Loucy (cell line): ENCODE data around the gene PRF1.

ENCODE experiments used
- H2AFZ ChIP-seq: fragments of 200-600 bp; sonication (generic); 2 replicates; pipeline ENCODE4 v1.6.0; 2016; ENCODE audit warnings: antibody characterized with exemption, mild to moderate bottlenecking, low read length, moderate library complexity
- H3F3A ChIP-seq: fragments of 200-600 bp; 2 replicates; pipeline ENCODE4 v1.6.0; 2016; ENCODE audit warnings: antibody characterized with exemption, low read depth, mild to moderate bottlenecking
- H3K27me3 ChIP-seq: fragments of 200-600 bp; sonication (generic); 2 replicates; pipeline ENCODE4 v1.6.1; 2014; ENCODE audit warnings: low read length, mild to moderate bottlenecking; ENCODE audit not compliant: insufficient read depth, poor library complexity, severe bottlenecking
- H3K36me3 ChIP-seq: fragments of 200-600 bp; sonication (generic); 2 replicates; pipeline ENCODE4 v1.6.1; 2016; ENCODE audit warnings: low read length; ENCODE audit not compliant: insufficient read depth
- H3K4me1 ChIP-seq: fragments of 200-600 bp; sonication (generic); 2 replicates; pipeline ENCODE4 v1.5.1; 2014; ENCODE audit warnings: low read length, mild to moderate bottlenecking; ENCODE audit not compliant: insufficient read depth, poor library complexity, severe bottlenecking
- H3K4me2 ChIP-seq: fragments of 200-600 bp; sonication (generic); 2 replicates; pipeline ENCODE4 v1.6.0; 2014; ENCODE audit warnings: antibody characterized with exemption, low read length, low read depth, mild to moderate bottlenecking; ENCODE audit not compliant: poor library complexity, severe bottlenecking
- H3K4me3 ChIP-seq: fragments of 200-600 bp; sonication (generic); 2 replicates; pipeline ENCODE4 v1.5.1; 2014; ENCODE audit warnings: low read length, mild to moderate bottlenecking, mixed read lengths; ENCODE audit not compliant: poor library complexity, severe bottlenecking
- H3K79me2 ChIP-seq: fragments of 200-600 bp; sonication (generic); 2 replicates; pipeline ENCODE4 v1.6.1; 2014; ENCODE audit warnings: low read length; ENCODE audit not compliant: insufficient read depth
- H3K9ac ChIP-seq: fragments of 200-600 bp; sonication (generic); 2 replicates; pipeline ENCODE4 v1.6.0; 2014; ENCODE audit warnings: mild to moderate bottlenecking, low read depth, low read length, moderate library complexity; ENCODE audit not compliant: poor library complexity, severe bottlenecking
- H3K9me2 ChIP-seq: fragments of 200-600 bp; sonication (generic); replicated peaks from 2 replicates; pipeline ENCODE4 v1.6.1; 2016; ENCODE audit warnings: low read depth, low read length, mixed read lengths
- H3K9me3 ChIP-seq: fragments of 200-600 bp; sonication (generic); 2 replicates; pipeline ENCODE4 v1.6.1; 2014; ENCODE audit warnings: mild to moderate bottlenecking, antibody characterized with exemption, low read length, low read depth; ENCODE audit not compliant: insufficient read depth
- H4K20me1 ChIP-seq: fragments of 200-600 bp; sonication (generic); 2 replicates; pipeline ENCODE4 v1.6.0; 2014; ENCODE audit warnings: antibody characterized with exemption, low read length, mild to moderate bottlenecking; ENCODE audit not compliant: insufficient read depth, poor library complexity, severe bottlenecking
- EZH2phosphoT487 ChIP-seq: fragments of 200-600 bp; IDR thresholded peaks from 2 replicates; pipeline ENCODE4 v1.6.1; 2018; ENCODE audit warnings: antibody characterized with exemption, mild to moderate bottlenecking, moderate library complexity, borderline replicate concordance
- TF ChIP-seq, protein P1 (sequence below): fragments of 200-600 bp; sonication (generic); conservative IDR thresholded peaks from 2 replicates; pipeline ENCODE4 v1.5.1; 2014; ENCODE audit warnings: mild to moderate bottlenecking, antibody characterized with exemption, low read length

PRF1 gene

DNA sequence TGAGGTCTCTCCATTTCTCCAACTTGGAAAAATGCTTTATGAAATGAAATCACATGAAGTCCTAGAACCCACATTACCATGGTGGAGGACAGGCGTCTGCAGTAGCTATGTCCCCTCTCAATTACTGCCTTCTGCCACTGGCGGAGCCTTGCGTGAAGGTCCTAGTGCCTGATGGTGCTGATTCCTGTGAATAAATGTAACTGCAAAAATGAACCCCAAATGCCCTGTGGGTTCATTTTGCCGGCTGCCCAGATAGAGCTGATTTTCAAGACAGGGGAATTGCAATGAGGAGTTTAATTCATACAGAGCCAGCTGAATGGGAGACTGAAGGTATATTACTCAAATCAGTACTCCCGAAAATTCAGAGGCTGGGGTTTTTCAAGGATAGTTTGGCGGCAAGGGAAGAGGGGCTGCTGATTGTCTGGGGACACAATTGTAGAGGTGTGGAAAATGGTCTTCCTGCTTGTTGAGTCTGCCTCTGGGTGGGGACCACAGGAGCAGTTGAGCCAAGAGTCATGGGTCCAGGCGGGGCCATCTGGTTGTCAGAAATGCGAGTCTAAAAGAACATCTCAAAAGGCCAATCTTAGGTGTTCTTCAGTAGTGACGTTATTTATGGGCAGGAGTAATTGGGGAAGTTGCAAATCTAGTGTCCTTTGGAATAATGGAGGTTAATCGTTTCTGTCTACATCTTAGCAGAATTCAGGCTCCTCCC is 13.5 kb downstream of the PRF1 start:
- Histone ChIP-seq H2AFZ (no peak overlapping the region), H3K9ac (no peak overlapping the region), H3K4me1 (peaks cover 67% of the 10 kb centered on the region), H3K9me3 (no peaks in the 10 kb centered on the region), H3F3A (no peaks in the 10 kb centered on the region), H3K36me3 (no peaks in the 10 kb centered on the region), H3K79me2 (no peaks in the 10 kb centered on the region), H4K20me1 (no peaks in the 10 kb centered on the region), H3K4me2 (peak overlapping the region; percentile 26), H3K27me3 (no peaks in the 10 kb centered on the region), H3K4me3 (no peak overlapping the region), H3K9me2 (no peaks in the 10 kb centered on the region)
- TF ChIP-seq, protein P1, sequence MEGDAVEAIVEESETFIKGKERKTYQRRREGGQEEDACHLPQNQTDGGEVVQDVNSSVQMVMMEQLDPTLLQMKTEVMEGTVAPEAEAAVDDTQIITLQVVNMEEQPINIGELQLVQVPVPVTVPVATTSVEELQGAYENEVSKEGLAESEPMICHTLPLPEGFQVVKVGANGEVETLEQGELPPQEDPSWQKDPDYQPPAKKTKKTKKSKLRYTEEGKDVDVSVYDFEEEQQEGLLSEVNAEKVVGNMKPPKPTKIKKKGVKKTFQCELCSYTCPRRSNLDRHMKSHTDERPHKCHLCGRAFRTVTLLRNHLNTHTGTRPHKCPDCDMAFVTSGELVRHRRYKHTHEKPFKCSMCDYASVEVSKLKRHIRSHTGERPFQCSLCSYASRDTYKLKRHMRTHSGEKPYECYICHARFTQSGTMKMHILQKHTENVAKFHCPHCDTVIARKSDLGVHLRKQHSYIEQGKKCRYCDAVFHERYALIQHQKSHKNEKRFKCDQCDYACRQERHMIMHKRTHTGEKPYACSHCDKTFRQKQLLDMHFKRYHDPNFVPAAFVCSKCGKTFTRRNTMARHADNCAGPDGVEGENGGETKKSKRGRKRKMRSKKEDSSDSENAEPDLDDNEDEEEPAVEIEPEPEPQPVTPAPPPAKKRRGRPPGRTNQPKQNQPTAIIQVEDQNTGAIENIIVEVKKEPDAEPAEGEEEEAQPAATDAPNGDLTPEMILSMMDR, result no peak
- no peak for TF ChIP-seq EZH2phosphoT487

DNA sequence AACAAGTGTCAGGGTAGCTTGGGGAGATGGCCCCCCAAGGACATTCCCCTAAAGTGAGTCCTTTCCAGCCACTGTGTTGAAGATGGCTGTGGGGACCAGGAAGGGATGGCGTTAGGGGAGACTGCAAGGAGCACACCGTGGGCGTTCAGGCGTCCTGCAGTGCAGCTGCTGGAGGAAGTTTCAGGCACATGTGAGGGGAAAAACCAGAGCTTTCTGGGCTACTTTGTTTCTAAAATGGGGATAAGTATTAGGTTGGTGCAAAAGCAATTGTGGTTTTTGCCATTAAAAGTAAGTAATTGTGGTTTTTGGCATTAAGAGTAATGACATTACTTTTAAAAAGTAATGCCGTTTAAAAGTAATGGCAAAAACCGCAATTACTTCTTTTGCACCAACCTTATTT is 14.3 kb downstream of the PRF1 start:
- H3F3A ChIP-seq, result no peaks in the 10 kb centered on the region
- peak overlapping the region; percentile 26 for H3K4me2 ChIP-seq
- no peaks in the 10 kb centered on the region for H3K9me2 ChIP-seq
- H3K79me2 ChIP-seq, result no peaks in the 10 kb centered on the region
- no peak overlapping the region for H3K9ac ChIP-seq
- H3K36me3 ChIP-seq, result no peaks in the 10 kb centered on the region
- H3K4me1 ChIP-seq, result peaks cover 67% of the 10 kb centered on the region
- no peak overlapping the region for H2AFZ ChIP-seq
- TF ChIP-seq, protein P1, result no peak
- no peak for TF ChIP-seq EZH2phosphoT487
- H3K27me3 ChIP-seq, result no peaks in the 10 kb centered on the region
- no peaks in the 10 kb centered on the region for H3K9me3 ChIP-seq
- no peak overlapping the region for H3K4me3 ChIP-seq
- H4K20me1 ChIP-seq, result no peaks in the 10 kb centered on the region

DNA sequence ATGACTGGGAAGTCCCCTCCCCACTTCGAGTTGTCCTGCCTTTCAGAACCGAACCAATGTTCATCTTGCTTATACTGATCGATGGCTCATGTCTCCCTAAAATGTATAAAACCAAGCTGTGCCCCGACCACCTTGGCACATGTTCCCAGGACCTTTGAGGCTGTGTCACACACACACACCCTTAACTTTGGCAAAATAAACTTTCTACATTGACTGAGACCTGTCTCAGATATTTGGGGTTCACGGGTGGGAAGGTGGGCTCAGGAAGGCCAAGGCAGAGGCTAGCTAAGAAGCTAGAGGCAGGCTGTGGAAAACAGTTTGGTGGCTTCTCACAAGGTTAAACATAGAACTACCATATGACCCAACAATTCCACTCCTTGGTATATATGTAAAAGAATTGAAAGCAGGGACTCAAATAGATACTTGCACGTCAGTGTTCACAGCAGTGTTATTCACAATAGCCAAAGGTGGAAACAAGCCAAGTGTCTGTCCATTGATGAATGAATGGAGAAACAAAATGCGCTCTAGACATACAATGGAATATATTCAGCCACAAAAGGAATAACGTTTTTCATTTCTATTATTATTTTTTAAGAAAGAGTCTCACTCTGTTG is 15.4 kb downstream of the PRF1 start:
- H3K36me3 ChIP-seq, result no peaks in the 10 kb centered on the region
- no peak overlapping the region for H3K9ac ChIP-seq
- peaks cover 56% of the 10 kb centered on the region for H3K4me1 ChIP-seq
- H3K9me3 ChIP-seq, result no peaks in the 10 kb centered on the region
- H3K4me2 ChIP-seq, result no peak overlapping the region
- H2AFZ ChIP-seq, result no peak overlapping the region
- H3K27me3 ChIP-seq, result no peaks in the 10 kb centered on the region
- H3K9me2 ChIP-seq, result no peaks in the 10 kb centered on the region
- H3K79me2 ChIP-seq, result no peaks in the 10 kb centered on the region
- H3K4me3 ChIP-seq, result no peak overlapping the region
- H3F3A ChIP-seq, result no peaks in the 10 kb centered on the region
- H4K20me1 ChIP-seq, result no peaks in the 10 kb centered on the region
- TF ChIP-seq, protein P1, result no peak
- TF ChIP-seq EZH2phosphoT487, result no peak
